IMR-90 (cell line): ENCODE measurements around the gene KRT80. TPM values are rescaled to one million over a fixed set of nuclear protein-coding genes. Genes with fewer than 3 reads are reported as not detected.

Experiments used
- ATAC-seq: fragments of 200-7000 bp; cut with Tn5 transposase; 2 replicates; pipeline ENCODE4 v1.9.1; 2020; ENCODE audit warnings: low read depth, mild to moderate bottlenecking, moderate library complexity
- BruUV-seq: library from RNA; stranded (reverse); fragments of 400-500 nt; replicated peaks from 2 replicates; lab custom pipeline; 2021; lab: Mats Ljungman, UMichigan
- CTCF ChIA-PET: fragments of 300-600 bp; formaldehyde crosslinking; extraction: SDS; loops from one replicate; lab custom pipeline; 2021; ENCODE audit warnings: antibody characterized with exemption; lab: Yijun Ruan, JAX
- POLR2A ChIA-PET: fragments of 300-600 bp; sonication (Branson Sonifier 250); formaldehyde crosslinking; loops from one replicate; lab custom pipeline; 2022; ENCODE audit warnings: antibody characterized with exemption; ENCODE audit not compliant: unreplicated experiment; lab: Charles Lee
- DNase-seq: peaks from one replicate; pipeline ENCODE4 v3.0.0; 2013
- H2AFZ ChIP-seq: replicated peaks from 2 replicates; pipeline ENCODE3; 2013; ENCODE audit warnings: low read length, mild to moderate bottlenecking; ENCODE audit not compliant: poor library complexity
- H2AK5ac ChIP-seq: 2 replicates; pipeline ENCODE4 v1.6.1; 2013; ENCODE audit warnings: low read depth, low read length, inconsistent platforms
- H2AK9ac ChIP-seq: replicated peaks from 2 replicates; pipeline ENCODE3; 2013; ENCODE audit warnings: mild to moderate bottlenecking, low read depth, low read length, moderate library complexity; ENCODE audit not compliant: poor library complexity
- H2BK120ac ChIP-seq: 2 replicates; pipeline ENCODE4 v1.6.1; 2013; ENCODE audit warnings: low read depth, low read length, inconsistent platforms
- H2BK15ac ChIP-seq: 3 replicates; pipeline ENCODE4 v1.6.1; 2013; ENCODE audit warnings: low read depth, low read length, inconsistent platforms
- H2BK20ac ChIP-seq: 2 replicates; pipeline ENCODE4 v1.6.1; 2013; ENCODE audit warnings: low read depth, mild to moderate bottlenecking, inconsistent platforms, low read length, moderate library complexity
- H2BK5ac ChIP-seq: 2 replicates; pipeline ENCODE4 v1.6.1; 2013; ENCODE audit warnings: mild to moderate bottlenecking, low read depth, low read length, inconsistent platforms; ENCODE audit not compliant: poor library complexity, severe bottlenecking
- H3K14ac ChIP-seq: replicated peaks from 2 replicates; pipeline ENCODE4 v1.6.1; 2013; ENCODE audit warnings: low read depth, low read length, inconsistent platforms
- H3K18ac ChIP-seq: 2 replicates; pipeline ENCODE4 v1.6.1; 2013; ENCODE audit warnings: low read depth, low read length, control low read depth
- H3K23ac ChIP-seq: 2 replicates; pipeline ENCODE4 v1.6.1; 2013; ENCODE audit warnings: low read depth, low read length, inconsistent platforms
- H3K27ac ChIP-seq: 2 replicates; pipeline ENCODE4 v1.5.1; 2013; ENCODE audit warnings: mild to moderate bottlenecking, control low read depth, low read length; ENCODE audit not compliant: insufficient read depth
- H3K27me3 ChIP-seq: 2 replicates; pipeline ENCODE4 v1.6.1; 2013; ENCODE audit warnings: low read length; ENCODE audit not compliant: control insufficient read depth, insufficient read depth
- H3K36me3 ChIP-seq: 2 replicates; pipeline ENCODE4 v1.6.1; 2013; ENCODE audit warnings: low read length, mixed read lengths; ENCODE audit not compliant: control insufficient read depth, insufficient read depth
- H3K4ac ChIP-seq: 2 replicates; pipeline ENCODE4 v1.6.1; 2013; ENCODE audit warnings: low read depth, low read length, inconsistent platforms
- H3K4me1 ChIP-seq: 2 replicates; pipeline ENCODE4 v1.6.1; 2013; ENCODE audit warnings: low read length, mixed read lengths; ENCODE audit not compliant: control insufficient read depth, insufficient read depth
- H3K4me2 ChIP-seq: 2 replicates; pipeline ENCODE4 v1.6.1; 2013; ENCODE audit warnings: low read depth, mild to moderate bottlenecking, control low read depth, low read length, moderate library complexity
- H3K4me3 ChIP-seq: 2 replicates; pipeline ENCODE4 v1.5.1; 2013; ENCODE audit warnings: low read depth, mild to moderate bottlenecking, control low read depth, low read length, moderate library complexity; ENCODE audit not compliant: insufficient read depth
- H3K56ac ChIP-seq: 2 replicates; pipeline ENCODE4 v1.6.1; 2013; ENCODE audit warnings: low read length, inconsistent platforms; ENCODE audit not compliant: insufficient read depth; ENCODE audit errors: extremely low read depth
- H3K79me1 ChIP-seq, 2 experiments: 2 replicates each; pipeline ENCODE4 v1.6.1; 2013; ENCODE audit warnings: low read length in 2 of 2, inconsistent platforms in 1 of 2, low read depth in 1 of 2
- H3K9ac ChIP-seq: 2 replicates; pipeline ENCODE4 v1.6.1; 2013; ENCODE audit warnings: low read depth, low read length, control low read depth
- H3K9me1 ChIP-seq: 2 replicates; pipeline ENCODE4 v1.6.1; 2013; ENCODE audit warnings: low read length, inconsistent platforms; ENCODE audit not compliant: insufficient read depth
- H3K9me3 ChIP-seq: 2 replicates; pipeline ENCODE4 v1.6.1; 2013; ENCODE audit warnings: low read length; ENCODE audit not compliant: control insufficient read depth, insufficient read depth
- H4K20me1 ChIP-seq: 2 replicates; pipeline ENCODE4 v1.6.1; 2013; ENCODE audit warnings: low read length, inconsistent platforms; ENCODE audit not compliant: insufficient read depth
- H4K5ac ChIP-seq: 2 replicates; pipeline ENCODE4 v1.6.1; 2013; ENCODE audit warnings: mild to moderate bottlenecking, low read depth, low read length, control low read depth
- H4K8ac ChIP-seq, 2 experiments: 2 replicates each; pipeline ENCODE4 v1.6.1; 2013; ENCODE audit warnings: low read depth in 2 of 2, low read length in 2 of 2, control low read depth in 1 of 2, inconsistent platforms in 1 of 2
- H4K91ac ChIP-seq: 2 replicates; pipeline ENCODE4 v1.6.1; 2013; ENCODE audit warnings: low read depth, low read length, inconsistent platforms; ENCODE audit not compliant: insufficient read depth
- BHLHE40 ChIP-seq: fragments of 150-350 bp; IDR thresholded peaks from 2 replicates; pipeline ENCODE4 v1.6.1; 2016; ENCODE audit warnings: mild to moderate bottlenecking, low read depth, low read length
- CEBPB ChIP-seq: IDR thresholded peaks from 2 replicates; pipeline ENCODE4 v1.6.1; 2012; ENCODE audit warnings: low read depth, low read length, improper control_type of control experiment
- CHD1 ChIP-seq: IDR thresholded peaks from 2 replicates; pipeline ENCODE4 v1.6.1; 2012; ENCODE audit warnings: low read depth, low read length, improper control_type of control experiment
- ELK1 ChIP-seq: fragments of 150-350 bp; IDR thresholded peaks from 2 replicates; pipeline ENCODE4 v1.6.1; 2016; ENCODE audit warnings: low read depth, mild to moderate bottlenecking, low read length, moderate library complexity, borderline replicate concordance
- FOS ChIP-seq: fragments of 150-350 bp; IDR thresholded peaks from 2 replicates; pipeline ENCODE4 v1.6.1; 2016; ENCODE audit warnings: low read depth, low read length
- MAFK ChIP-seq: IDR thresholded peaks from 2 replicates; pipeline ENCODE4 v1.6.1; 2012; ENCODE audit warnings: low read depth, low read length, improper control_type of control experiment
- MAZ ChIP-seq: IDR thresholded peaks from 2 replicates; pipeline ENCODE4 v1.6.1; 2012; ENCODE audit warnings: low read depth, mild to moderate bottlenecking, low read length, improper control_type of control experiment, moderate library complexity, borderline replicate concordance
- MXI1 ChIP-seq: IDR thresholded peaks from 2 replicates; pipeline ENCODE4 v1.6.1; 2012; ENCODE audit warnings: low read depth, mild to moderate bottlenecking, low read length, moderate library complexity, borderline replicate concordance
- RAD21 ChIP-seq: IDR thresholded peaks from 2 replicates; pipeline ENCODE4 v1.6.1; 2012; ENCODE audit warnings: low read length, improper control_type of control experiment
- RCOR1 ChIP-seq: IDR thresholded peaks from 2 replicates; pipeline ENCODE4 v1.6.1; 2012; ENCODE audit warnings: mild to moderate bottlenecking, low read length, improper control_type of control experiment; ENCODE audit not compliant: insufficient replicate concordance
- RFX5 ChIP-seq: IDR thresholded peaks from 2 replicates; pipeline ENCODE4 v1.8.0; 2012; ENCODE audit warnings: low read depth, mild to moderate bottlenecking, low read length, moderate library complexity
- SMC3 ChIP-seq: fragments of 150-350 bp; IDR thresholded peaks from 2 replicates; pipeline ENCODE4 v1.6.1; 2016; ENCODE audit warnings: low read depth, mild to moderate bottlenecking, antibody characterized with exemption, low read length, moderate library complexity
- WGBS, 2 experiments: methylation state at CpG; one replicate each; pipeline versions ENCODE4 v1.1.5 to v1.1.7; 2013; ENCODE audit warnings: missing lambda C conversion rate in 2 of 2; ENCODE audit not compliant: insufficient read length in 1 of 2; ENCODE audit errors: extremely low coverage in 2 of 2; 5-methylcytosine and 5-hydroxymethylcytosine counted together
- dilution Hi-C: fragments of 300-500 bp; cut with HindIII; formaldehyde crosslinking; loops from one replicate; pipeline ENCODE4 v1.14.3; 2018; ENCODE audit warnings: low sequenced_read_pairs; ENCODE audit not compliant: unreplicated experiment
- in situ Hi-C: fragments of 300-500 bp; cut with MboI; formaldehyde crosslinking; loops from 3 replicates; pipeline ENCODE4 v1.14.3; 2019; ENCODE audit warnings: low sequenced_read_pairs, inconsistent platforms, mixed read lengths
- intact Hi-C: fragments of 100-400 bp; cut with micrococcal nuclease; formaldehyde crosslinking; loops from 2 replicates; pipeline ENCODE4 v1.10.0; 2022
- polyA plus RNA-seq, 3 experiments: library from polyadenylated mRNA; depleted of rRNA; stranded (reverse); fragments of >200 nt; gene quantifications; 2 replicates each; pipeline ENCODE4 v1.2.3, GENCODE V29; 2012; ENCODE audit warnings: low replicate concordance in 1 of 3
- total RNA-seq: library from RNA; depleted of rRNA; stranded (reverse); fragments of >200 nt; gene quantifications from 2 replicates; pipeline ENCODE4 v1.2.3, GENCODE V29; 2012
- TF ChIP-seq, protein P1 (sequence below): conservative IDR thresholded peaks from 2 replicates; pipeline ENCODE4 v1.5.1; 2012; ENCODE audit warnings: mild to moderate bottlenecking, low read depth, low read length, improper control_type of control experiment

The KRT80 gene
- total and polyA plus RNA-seq, 2 of the 4 experiments (the other 2 are of a cell fraction) = 0.54 to 3.4 TPM

GRCh38 chr12:52231305-52232202 is 39.7 kb upstream of the KRT80 start:
- peak overlapping the region; percentile 97 for H2BK20ac ChIP-seq
- H2AFZ ChIP-seq = peak overlapping the region; percentile 24
- peak overlapping the region; percentile 98 for H2BK15ac ChIP-seq
- peak overlapping the region; percentile 90 for H2AK9ac ChIP-seq
- CTCF ChIA-PET = no interaction called here
- peak overlapping the region; percentile 99 for H4K91ac ChIP-seq
- H2BK5ac ChIP-seq = peak overlapping the region; percentile 82
- H3K4ac ChIP-seq = peak overlapping the region; percentile 99
- no peaks in the 10 kb centered on the region for H3K27me3 ChIP-seq
- POLR2A ChIA-PET = no interaction called here
- 71% methylated on average over 5 of the region's 16 CpGs; no CpG with 5 or more reads in 1 of the 2 experiments for WGBS, 2 experiments
- intact Hi-C loops = loop anchor here (5.0 kb wide), 1 partner anchor 46 kb away; no protein-coding TSS in a partner anchor
- ATAC-seq (no peak), DNase-seq (no peak)
- no peaks in the 10 kb centered on the region for H4K20me1 ChIP-seq
- in situ Hi-C loops = no loop called here
- H4K8ac ChIP-seq = peak overlapping the region; percentile 81 to 88
- H3K79me1 ChIP-seq = peaks cover 0 to 17% of the 10 kb centered on the region in 2 experiments; a peak in 2 of 4 replicates
- peak overlapping the region; percentile 84 for H4K5ac ChIP-seq
- H3K56ac ChIP-seq = peak overlapping the region; percentile 58; the same call in 1 of the 2 replicates
- peak overlapping the region; percentile 87 for H3K18ac ChIP-seq
- peaks cover 29% of the 10 kb centered on the region for H3K9me1 ChIP-seq
- no peaks in the 10 kb centered on the region for H3K36me3 ChIP-seq
- peak overlapping the region; percentile 90 for H3K27ac ChIP-seq
- H3K23ac ChIP-seq = peak overlapping the region; percentile 99
- H3K14ac ChIP-seq = peak overlapping the region; percentile 97
- H3K4me3 ChIP-seq = no peak overlapping the region
- dilution Hi-C loops = no loop called here
- H3K9me3 ChIP-seq = no peaks in the 10 kb centered on the region
- peak overlapping the region; percentile 44; the same call in 1 of the 2 replicates for H3K9ac ChIP-seq
- peak overlapping the region; percentile 100 for H2BK120ac ChIP-seq
- H2AK5ac ChIP-seq = peak overlapping the region; percentile 98
- H3K4me2 ChIP-seq = no peak overlapping the region
- H3K4me1 ChIP-seq = peaks cover 23% of the 10 kb centered on the region
- no TSS peak for BruUV-seq
- no peak for TF ChIP-seq ELK1
- TF ChIP-seq MXI1 = no peak
- TF ChIP-seq SMC3 = no peak
- no peak for TF ChIP-seq MAFK
- TF ChIP-seq, protein P1, sequence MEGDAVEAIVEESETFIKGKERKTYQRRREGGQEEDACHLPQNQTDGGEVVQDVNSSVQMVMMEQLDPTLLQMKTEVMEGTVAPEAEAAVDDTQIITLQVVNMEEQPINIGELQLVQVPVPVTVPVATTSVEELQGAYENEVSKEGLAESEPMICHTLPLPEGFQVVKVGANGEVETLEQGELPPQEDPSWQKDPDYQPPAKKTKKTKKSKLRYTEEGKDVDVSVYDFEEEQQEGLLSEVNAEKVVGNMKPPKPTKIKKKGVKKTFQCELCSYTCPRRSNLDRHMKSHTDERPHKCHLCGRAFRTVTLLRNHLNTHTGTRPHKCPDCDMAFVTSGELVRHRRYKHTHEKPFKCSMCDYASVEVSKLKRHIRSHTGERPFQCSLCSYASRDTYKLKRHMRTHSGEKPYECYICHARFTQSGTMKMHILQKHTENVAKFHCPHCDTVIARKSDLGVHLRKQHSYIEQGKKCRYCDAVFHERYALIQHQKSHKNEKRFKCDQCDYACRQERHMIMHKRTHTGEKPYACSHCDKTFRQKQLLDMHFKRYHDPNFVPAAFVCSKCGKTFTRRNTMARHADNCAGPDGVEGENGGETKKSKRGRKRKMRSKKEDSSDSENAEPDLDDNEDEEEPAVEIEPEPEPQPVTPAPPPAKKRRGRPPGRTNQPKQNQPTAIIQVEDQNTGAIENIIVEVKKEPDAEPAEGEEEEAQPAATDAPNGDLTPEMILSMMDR = no peak
- TF ChIP-seq RAD21 = no peak
- TF ChIP-seq RFX5 = no peak
- no peak for TF ChIP-seq CEBPB
- no peak for TF ChIP-seq BHLHE40
- no peak for TF ChIP-seq RCOR1
- no peak for TF ChIP-seq MAZ
- no peak for TF ChIP-seq CHD1
- TF ChIP-seq FOS = no peak
